HG02981 (cell line): ENCODE results near the gene MYO18A.
"Not testable (repeated sequence)": the region's sequence is repeated elsewhere in the genome, so short reads cannot be mapped to it uniquely, and the experiment has no call there.

Source experiments
- ATAC-seq: cut with Tn5 transposase; IDR thresholded peaks from one replicate; pipeline ENCODE4 v1.9.1; 2021; ENCODE audit warnings: mild to moderate bottlenecking, moderate library complexity; ENCODE audit not compliant: unreplicated experiment

The MYO18A gene, protein sequence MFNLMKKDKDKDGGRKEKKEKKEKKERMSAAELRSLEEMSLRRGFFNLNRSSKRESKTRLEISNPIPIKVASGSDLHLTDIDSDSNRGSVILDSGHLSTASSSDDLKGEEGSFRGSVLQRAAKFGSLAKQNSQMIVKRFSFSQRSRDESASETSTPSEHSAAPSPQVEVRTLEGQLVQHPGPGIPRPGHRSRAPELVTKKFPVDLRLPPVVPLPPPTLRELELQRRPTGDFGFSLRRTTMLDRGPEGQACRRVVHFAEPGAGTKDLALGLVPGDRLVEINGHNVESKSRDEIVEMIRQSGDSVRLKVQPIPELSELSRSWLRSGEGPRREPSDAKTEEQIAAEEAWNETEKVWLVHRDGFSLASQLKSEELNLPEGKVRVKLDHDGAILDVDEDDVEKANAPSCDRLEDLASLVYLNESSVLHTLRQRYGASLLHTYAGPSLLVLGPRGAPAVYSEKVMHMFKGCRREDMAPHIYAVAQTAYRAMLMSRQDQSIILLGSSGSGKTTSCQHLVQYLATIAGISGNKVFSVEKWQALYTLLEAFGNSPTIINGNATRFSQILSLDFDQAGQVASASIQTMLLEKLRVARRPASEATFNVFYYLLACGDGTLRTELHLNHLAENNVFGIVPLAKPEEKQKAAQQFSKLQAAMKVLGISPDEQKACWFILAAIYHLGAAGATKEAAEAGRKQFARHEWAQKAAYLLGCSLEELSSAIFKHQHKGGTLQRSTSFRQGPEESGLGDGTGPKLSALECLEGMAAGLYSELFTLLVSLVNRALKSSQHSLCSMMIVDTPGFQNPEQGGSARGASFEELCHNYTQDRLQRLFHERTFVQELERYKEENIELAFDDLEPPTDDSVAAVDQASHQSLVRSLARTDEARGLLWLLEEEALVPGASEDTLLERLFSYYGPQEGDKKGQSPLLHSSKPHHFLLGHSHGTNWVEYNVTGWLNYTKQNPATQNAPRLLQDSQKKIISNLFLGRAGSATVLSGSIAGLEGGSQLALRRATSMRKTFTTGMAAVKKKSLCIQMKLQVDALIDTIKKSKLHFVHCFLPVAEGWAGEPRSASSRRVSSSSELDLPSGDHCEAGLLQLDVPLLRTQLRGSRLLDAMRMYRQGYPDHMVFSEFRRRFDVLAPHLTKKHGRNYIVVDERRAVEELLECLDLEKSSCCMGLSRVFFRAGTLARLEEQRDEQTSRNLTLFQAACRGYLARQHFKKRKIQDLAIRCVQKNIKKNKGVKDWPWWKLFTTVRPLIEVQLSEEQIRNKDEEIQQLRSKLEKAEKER (N-terminal part only)

DNA sequence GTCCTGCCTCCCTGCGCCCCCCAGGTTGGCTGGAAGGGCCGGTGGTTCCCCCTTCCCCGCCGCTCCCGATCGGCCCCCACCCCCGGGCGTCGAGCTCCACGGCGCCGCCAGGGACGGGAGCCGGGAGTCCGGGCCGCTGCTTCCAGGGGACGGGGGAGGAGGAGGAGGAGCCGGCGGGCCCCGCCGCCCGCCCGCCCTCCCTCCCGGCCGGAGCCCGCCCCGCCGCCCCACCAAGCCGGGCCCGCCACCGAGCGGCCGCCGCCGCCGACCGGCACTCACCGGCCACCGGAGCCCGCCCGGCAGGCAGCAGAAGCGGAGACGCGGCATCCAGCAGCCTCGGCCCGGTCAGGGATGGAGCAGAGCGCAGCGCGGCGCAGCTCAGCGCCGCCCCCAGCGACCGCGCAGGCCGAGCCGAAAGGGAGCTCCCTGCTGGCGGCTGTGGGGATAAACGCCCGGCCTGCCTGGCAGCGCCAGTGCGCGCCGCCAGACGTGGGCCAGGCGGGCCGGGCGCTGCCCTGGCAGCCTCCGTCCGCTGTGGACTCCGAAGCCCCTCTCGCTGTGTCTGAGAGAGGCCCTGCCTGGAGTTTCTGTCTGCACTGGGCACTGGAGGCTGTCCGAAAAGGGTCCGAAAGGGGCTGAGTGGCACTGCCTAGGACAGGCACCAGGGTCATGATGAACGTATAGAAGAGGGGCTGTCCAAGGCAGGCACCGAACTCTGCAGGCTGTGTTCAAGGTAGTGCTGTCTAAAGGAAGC, at the start of gene MYO18A:
TSS of gene MYO18A (minus strand) at position 365 of the 754 bp plus-strand sequence. CDS start 13,458 bp downstream, outside the sequence.
- ATAC-seq, result peak; percentile 76

DNA sequence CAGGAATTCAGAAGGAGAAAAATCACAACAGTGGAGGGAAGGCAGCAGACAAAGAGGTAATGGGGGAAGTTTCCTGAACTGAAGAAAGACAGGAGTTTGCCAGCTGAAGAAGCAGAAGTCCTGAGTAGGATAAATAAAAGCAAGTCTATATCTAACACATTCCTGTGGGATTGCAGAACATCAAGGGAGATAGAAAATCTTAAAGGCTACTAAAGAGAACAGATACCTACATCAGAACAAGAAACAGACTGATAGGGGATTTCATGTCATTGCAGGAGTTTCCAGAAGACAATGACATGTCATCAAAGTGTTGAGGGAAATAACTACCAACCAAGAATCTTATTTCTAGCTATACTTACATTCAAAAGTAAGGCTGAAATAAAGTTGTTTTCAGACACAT, 45.2 kb upstream of the MYO18A start:
- no peak for ATAC-seq

DNA sequence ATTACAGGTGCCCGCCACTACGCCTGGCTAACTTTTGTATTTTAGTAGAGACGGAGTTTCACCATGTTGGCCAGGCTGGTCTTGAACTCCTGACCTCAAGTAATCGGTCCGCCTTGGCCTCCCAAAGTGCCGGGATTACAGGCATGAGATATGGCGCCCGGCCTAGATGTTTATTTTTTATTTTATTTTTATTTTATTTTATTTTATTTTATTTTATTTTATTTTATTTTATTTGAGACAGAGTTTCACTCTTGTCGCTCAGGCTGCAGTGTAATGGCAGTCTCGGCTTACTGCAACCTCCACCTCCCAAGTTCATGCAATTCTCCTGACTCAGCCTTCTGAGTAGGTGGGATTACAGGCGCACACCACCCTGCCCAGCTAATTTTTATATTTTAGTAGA, 41.1 kb upstream of the MYO18A start:
- not testable (repeated sequence) for ATAC-seq

DNA sequence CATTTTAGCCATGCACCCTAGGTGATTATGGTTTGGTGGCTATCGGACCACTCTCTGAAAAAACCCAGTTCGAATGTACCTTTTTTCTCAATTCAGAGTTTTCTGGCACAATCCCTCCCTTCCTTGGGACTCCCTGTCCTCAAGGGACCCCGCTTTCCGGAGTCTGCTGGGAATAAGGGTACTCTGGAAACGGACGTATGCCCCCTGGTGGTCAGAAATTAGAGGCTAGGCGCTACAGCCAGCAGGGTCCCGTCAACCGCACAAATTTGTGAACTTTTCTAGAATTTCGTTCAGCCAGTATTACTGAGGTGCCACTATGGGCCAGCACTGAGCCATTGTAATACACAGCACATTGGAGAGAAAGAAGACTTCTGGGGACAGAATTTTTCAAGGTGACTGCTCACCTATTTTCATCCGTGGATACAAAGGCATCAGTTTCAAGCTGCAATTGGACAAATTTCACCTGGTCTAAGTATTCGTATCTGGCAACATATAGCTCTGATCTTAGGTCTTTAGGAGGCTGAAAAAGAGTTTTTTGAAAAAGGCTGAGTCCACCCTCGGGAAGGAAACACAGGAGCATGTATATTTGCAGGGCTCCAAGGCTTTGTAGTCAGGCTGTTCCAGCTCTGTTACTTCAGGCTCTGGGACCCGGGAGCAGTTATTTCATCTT, 39.3 kb upstream of the MYO18A start:
- ATAC-seq, result peak; percentile 40

- ATAC-seq, result no peak
Observed at GRCh38 chr17:29216856-29217255, 36.7 kb upstream of the MYO18A start.

- ATAC-seq, result no peak
Observed at GRCh38 chr17:29216181-29216580, 36.0 kb upstream of the MYO18A start.

DNA sequence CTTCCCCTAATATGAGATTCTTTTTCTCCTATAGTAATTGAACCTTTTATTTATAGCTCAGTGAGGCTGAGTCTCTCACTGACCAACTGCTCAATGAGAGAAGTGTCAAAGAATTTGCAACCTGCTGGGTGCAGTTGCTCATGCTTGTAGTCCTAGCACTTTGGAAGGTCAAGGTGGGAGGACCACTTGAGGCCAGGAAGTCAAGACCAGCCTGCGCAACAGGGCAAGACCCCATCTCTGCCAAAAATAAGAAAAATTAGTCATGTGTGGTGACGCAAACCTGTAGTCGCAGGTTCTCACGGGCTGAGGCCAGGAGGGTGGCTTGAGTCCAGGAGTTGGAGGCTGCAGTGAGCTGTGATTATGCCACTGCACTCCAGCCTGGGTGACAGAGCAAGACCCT, 35.5 kb upstream of the MYO18A start:
- no peak for ATAC-seq

GRCh38 chr17:29215174-29215573, 35.0 kb upstream of the MYO18A start:
- no peak for ATAC-seq

DNA sequence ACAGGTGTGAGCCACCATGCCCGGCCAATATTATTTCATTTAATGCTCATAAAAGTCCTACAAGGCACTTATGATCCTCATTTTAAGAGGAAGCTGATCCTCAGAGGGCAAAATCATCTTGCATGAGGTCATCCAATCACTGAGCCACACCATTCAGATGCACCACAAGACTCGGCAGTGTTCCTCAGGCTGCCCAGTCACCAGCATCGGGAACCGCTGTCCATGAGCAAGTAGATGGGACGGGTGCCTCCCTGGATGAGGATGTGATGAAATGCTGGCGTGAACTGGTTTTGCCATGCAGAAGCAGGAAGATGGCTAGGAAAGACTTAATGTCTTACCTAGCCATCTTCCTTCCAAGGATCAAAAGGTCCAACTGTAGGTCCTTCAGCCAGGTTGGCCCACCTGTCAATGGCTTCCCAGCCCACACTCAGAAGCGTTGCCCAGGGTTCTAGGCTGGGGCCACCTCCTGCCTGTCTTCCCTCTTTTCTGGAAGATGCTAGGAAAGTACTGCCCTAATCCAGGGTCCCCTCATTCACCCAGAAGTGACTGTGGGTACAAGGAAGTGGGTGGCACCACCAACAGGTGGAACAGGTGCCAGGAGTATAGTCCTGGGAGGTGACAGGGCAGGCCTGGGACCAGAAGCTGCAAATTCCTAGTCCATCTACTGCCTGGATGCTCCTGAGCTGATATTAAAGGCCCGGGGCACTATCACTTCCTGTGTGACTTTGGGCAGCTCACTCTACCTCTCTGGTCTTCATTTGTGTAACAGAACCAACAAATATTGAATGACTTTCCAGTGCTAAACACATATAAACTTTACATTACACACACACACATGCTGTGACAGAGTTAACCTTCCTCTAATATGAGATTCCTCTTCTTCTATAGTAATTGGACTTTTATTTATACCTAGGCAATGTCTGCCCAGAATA, 34.3 kb upstream of the MYO18A start:
- no peak for ATAC-seq

DNA sequence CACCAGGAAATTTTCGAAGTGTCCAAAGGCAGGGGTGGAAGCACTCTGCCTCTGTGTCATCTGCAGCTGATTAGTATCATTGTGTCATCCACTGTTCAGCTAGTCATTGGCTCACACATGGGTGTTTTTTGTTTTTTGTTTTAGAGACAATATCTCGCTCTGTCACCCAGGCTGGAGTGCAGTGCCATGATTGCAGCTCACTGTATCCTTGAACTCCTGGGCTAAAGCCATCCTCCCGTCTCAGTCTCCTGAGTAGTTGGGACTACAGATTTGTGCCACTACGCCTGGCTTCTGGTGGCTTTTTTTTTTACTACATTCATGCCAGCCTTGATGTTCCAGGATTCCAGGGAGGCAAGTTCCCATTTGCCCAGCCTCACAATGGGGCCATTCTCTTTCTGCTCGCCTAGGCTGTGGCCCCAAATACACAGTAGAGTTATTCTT, 32.5 kb upstream of the MYO18A start:
- ATAC-seq, result no peak

GRCh38 chr17:29212094-29212631, 32.0 kb upstream of the MYO18A start:
- no peak for ATAC-seq

GRCh38 chr17:29210879-29211278, 30.7 kb upstream of the MYO18A start:
- ATAC-seq, result no peak

GRCh38 chr17:29209073-29209472, 28.9 kb upstream of the MYO18A start:
- ATAC-seq, result no peak

- no peak for ATAC-seq
Observed at GRCh38 chr17:29207975-29208374, 27.8 kb upstream of the MYO18A start.

- ATAC-seq, result no peak
Observed at GRCh38 chr17:29205047-29205446, 24.8 kb upstream of the MYO18A start.

GRCh38 chr17:29204068-29204804, 24.0 kb upstream of the MYO18A start:
- not testable (repeated sequence) for ATAC-seq

GRCh38 chr17:29197516-29198272, 17.5 kb upstream of the MYO18A start:
- ATAC-seq, result no peak
